OCI-LY7 (cell line): ENCODE measurements around the gene DCAKD. TPM values are rescaled to one million over a fixed set of nuclear protein-coding genes. Genes with fewer than 3 reads are reported as not detected.
A peak's percentile ranks its signal among the peaks of the same experiment; 100 is the strongest.

Source experiments
- Bru-seq: library from RNA; stranded (reverse); fragments of 400-500 nt; gene quantifications from one replicate; lab custom pipeline; 2021; lab: Mats Ljungman, UMichigan
- BruChase-seq, 2 experiments: library from RNA; stranded (reverse); fragments of 400-500 nt; gene quantifications; one replicate each; lab custom pipeline; 2021; lab: Mats Ljungman, UMichigan
- BruUV-seq: library from RNA; stranded (reverse); fragments of 400-500 nt; replicated peaks from 2 replicates; lab custom pipeline; 2021; lab: Mats Ljungman, UMichigan
- CTCF ChIA-PET: fragments of 300-600 bp; sonication (Branson Sonifier 250); formaldehyde crosslinking; loops from one replicate; lab custom pipeline; 2022; ENCODE audit warnings: antibody characterized with exemption; ENCODE audit not compliant: unreplicated experiment; lab: Charles Lee
- POLR2A ChIA-PET: fragments of 300-600 bp; sonication (Branson Sonifier 250); formaldehyde crosslinking; loops from one replicate; lab custom pipeline; 2022; ENCODE audit warnings: antibody characterized with exemption; lab: Charles Lee
- DNase-seq: peaks from one replicate; pipeline ENCODE4 v3.0.0-alpha.2; 2015; ENCODE audit warnings: low spot score
- H2AFZ ChIP-seq: fragments of 200-600 bp; sonication (generic), shearing (Covaris generic); 2 replicates; pipeline ENCODE4 v1.6.1; 2014; ENCODE audit warnings: mild to moderate bottlenecking, antibody characterized with exemption, low read length, moderate library complexity
- H3K27ac ChIP-seq: fragments of 200-600 bp; sonication (generic); 2 replicates; pipeline ENCODE4 v1.5.1; 2014; ENCODE audit warnings: mixed run types, low read depth, mild to moderate bottlenecking, moderate library complexity, low read length, inconsistent platforms; ENCODE audit not compliant: poor library complexity, severe bottlenecking
- H3K36me3 ChIP-seq: fragments of 200-600 bp; sonication (generic); 2 replicates; pipeline ENCODE4 v1.6.1; 2014; ENCODE audit warnings: mild to moderate bottlenecking, antibody characterized with exemption, low read length, moderate library complexity, mixed read lengths; ENCODE audit not compliant: insufficient read depth
- H3K4me1 ChIP-seq: fragments of 200-600 bp; sonication (generic); 2 replicates; pipeline ENCODE4 v1.5.1; 2014; ENCODE audit warnings: mild to moderate bottlenecking, low read length; ENCODE audit not compliant: insufficient read depth, poor library complexity, severe bottlenecking
- H3K4me2 ChIP-seq: fragments of 200-600 bp; sonication (generic); 2 replicates; pipeline ENCODE4 v1.6.1; 2014; ENCODE audit warnings: mild to moderate bottlenecking, low read length
- H3K4me3 ChIP-seq: fragments of 200-600 bp; sonication (generic); 2 replicates; pipeline ENCODE4 v1.5.1; 2014; ENCODE audit warnings: mild to moderate bottlenecking, low read depth, low read length; ENCODE audit not compliant: poor library complexity, severe bottlenecking
- H3K79me2 ChIP-seq: fragments of 200-600 bp; sonication (generic); 2 replicates; pipeline ENCODE4 v1.6.1; 2016; ENCODE audit warnings: low read depth, mild to moderate bottlenecking, low read length, moderate library complexity, mixed read lengths; ENCODE audit not compliant: insufficient read depth
- H3K9me2 ChIP-seq: fragments of 200-600 bp; sonication (generic); 2 replicates; pipeline ENCODE4 v1.6.1; 2016; ENCODE audit warnings: mild to moderate bottlenecking, low read length, mixed read lengths; ENCODE audit not compliant: insufficient read depth
- H3K9me3 ChIP-seq: fragments of 200-600 bp; sonication (generic); 2 replicates; pipeline ENCODE4 v1.6.1; 2014; ENCODE audit warnings: mild to moderate bottlenecking, mixed run types, low read length, mixed read lengths
- H4K20me1 ChIP-seq: fragments of 200-600 bp; sonication (generic); 2 replicates; pipeline ENCODE4 v1.6.1; 2014; ENCODE audit warnings: mild to moderate bottlenecking, antibody characterized with exemption, low read length, moderate library complexity, mixed read lengths; ENCODE audit not compliant: insufficient read depth
- CTCF ChIP-seq: fragments of 200-600 bp; sonication (generic); conservative IDR thresholded peaks from 2 replicates; pipeline ENCODE4 v1.5.1; 2014; ENCODE audit warnings: mild to moderate bottlenecking, antibody characterized with exemption, low read length, moderate library complexity, mixed read lengths
- EZH2phosphoT487 ChIP-seq: fragments of 200-600 bp; sonication (generic); IDR thresholded peaks from 2 replicates; pipeline ENCODE4 v1.6.1; 2018; ENCODE audit warnings: low read depth, borderline replicate concordance, mild to moderate bottlenecking, mixed run types, antibody characterized with exemption, low read length, moderate library complexity, mixed read lengths
- intact Hi-C: fragments of 100-400 bp; cut with micrococcal nuclease; formaldehyde crosslinking; loops from one replicate; pipeline ENCODE4 v1.10.0; 2022; ENCODE audit not compliant: unreplicated experiment
- long read RNA-seq: library from polyadenylated mRNA; stranded (forward); transcript quantifications from one replicate; pipeline ENCODE4 v2.0.0, GENCODE V29; 2022
- total RNA-seq, 2 experiments: library from RNA; depleted of rRNA in 1 of 2; stranded (reverse); fragments of >200 nt in 1 of 2; shearing (Covaris generic) in 1 of 2; gene quantifications; 2 replicates each; pipeline ENCODE4 v1.2.3, GENCODE V29; 2014 to 2022

DCAKD gene
- total RNA-seq (2014; rRNA removed; shearing (Covaris generic)) (40.8 and 53.1 TPM in 2 replicates), total RNA-seq (2022) (45.6 and 48.9 TPM in 2 replicates), Bru-seq, nascent RNA (percentile 67 among the genes with signal in this experiment), BruChase-seq, experiment 1, labeled RNA remaining after a 6-hour chase (percentile 79 among the genes with signal in this experiment), BruChase-seq, experiment 2, labeled RNA remaining after a 2-hour chase (percentile 69 among the genes with signal in this experiment)
- long read RNA-seq, transcript DCAKD-205 (5 exons, 990 nt), result major isoform, 7 of 31 reads
- long read RNA-seq, transcript DCAKD-208 (5 exons, 2,054 nt), result major isoform, 7 of 31 reads
- long read RNA-seq, partial matches to known transcripts, result 0 of 31 reads
- long read RNA-seq, other reads (novel, unspliced or antisense), result 12 of 31 reads

- BruUV-seq, result no TSS peak
These were observed at the start of gene DCAKD for GRCh38 chr17:45051060-45051719. TSS of gene DCAKD (minus strand) at chr17:45051632. CDS start at chr17:45034885, 16,747 bp downstream.

GRCh38 chr17:45098869-45099616 lies 47.6 kb upstream of the DCAKD start:
- no peaks in the 10 kb centered on the region for H3K79me2 ChIP-seq
- no TSS peak for BruUV-seq
- CTCF ChIA-PET, result interaction anchor here (0.6 kb wide), 1 partner anchor 73 kb away, joined by 13 read pairs; no protein-coding TSS in a partner anchor
- peak; percentile 78 for DNase-seq
- no peak overlapping the region for H2AFZ ChIP-seq
- TF ChIP-seq CTCF, result peak; percentile 94
- no peak for TF ChIP-seq EZH2phosphoT487
- POLR2A ChIA-PET, result interaction anchor here (1.1 kb wide), 1 partner anchor 11 kb away, joined by 4 read pairs; no protein-coding TSS in a partner anchor
- H3K36me3 ChIP-seq, result peaks cover 95% of the 10 kb centered on the region
- no peak overlapping the region for H3K27ac ChIP-seq
- intact Hi-C loops, result loop anchor here (2.0 to 5.0 kb wide), 2 partner anchors 82 to 178 kb away; no protein-coding TSS in a partner anchor
- H3K4me2 ChIP-seq, result no peak overlapping the region
- H3K4me3 ChIP-seq, result no peak overlapping the region
- no peaks in the 10 kb centered on the region for H3K9me3 ChIP-seq
- no peaks in the 10 kb centered on the region for H4K20me1 ChIP-seq
- no peaks in the 10 kb centered on the region for H3K9me2 ChIP-seq
- H3K4me1 ChIP-seq, result no peaks in the 10 kb centered on the region

More at GRCh38 chr17:45051060-45051719, at the start of gene DCAKD:
- Histone ChIP-seq H3K9me3 (no peaks in the 10 kb centered on the region), H4K20me1 (no peaks in the 10 kb centered on the region), H3K27ac (peak within 1 kb of the TSS; percentile 92), H3K9me2 (no peaks in the 10 kb centered on the region), H3K79me2 (peaks cover 36% of the 10 kb centered on the region), H3K4me2 (peak within 1 kb of the TSS; percentile 84), H3K4me3 (peak within 1 kb of the TSS; percentile 79), H2AFZ (peak within 1 kb of the TSS; percentile 62), H3K36me3 (0 out of 2 replicates have a peak, but pooled peaks cover 5% of the 10 kb centered on the region), H3K4me1 (peaks cover 19% of the 10 kb centered on the region)
- peak; percentile 97 for DNase-seq
- ChIA-PET POLR2A (interaction anchor here (1.0 to 2.6 kb wide), 2 partner anchors 11 to 15 kb away, joined by 6 to 21 read pairs; partner anchors contain the start of gene NMT1), CTCF (interaction anchor here (0.6 to 1.2 kb wide), 3 partner anchors 10 to 84 kb away, joined by 3 read pairs; partner anchors contain the start of genes ACBD4, C1QL1 and NMT1)
- TF ChIP-seq CTCF (no peak), EZH2phosphoT487 (no peak)
- intact Hi-C loops, result no loop called here
